Dermis microvascular lymphatic vessel endothelial cell (primary cell): Measurements from ENCODE around the gene ZFYVE27. TPM values are rescaled to one million over a fixed set of nuclear protein-coding genes. Genes with fewer than 3 reads are reported as not detected.
"Not testable (repeated sequence)": the region's sequence is repeated elsewhere in the genome, so short reads cannot be mapped to it uniquely, and the experiment has no call there.

Source experiments
- DNase-seq, 2 donors: peaks; one replicate each; pipeline versions ENCODE4 v3.0.0 to v3.0.0-alpha.2; 2010; ENCODE audit warnings: low read depth in 2 of 2
- total RNA-seq: library from RNA; depleted of rRNA; stranded (reverse); fragments of >200 nt; gene quantifications from 2 replicates; pipeline ENCODE4 v1.2.1, GENCODE V29; 2014

The ZFYVE27 gene, protein sequence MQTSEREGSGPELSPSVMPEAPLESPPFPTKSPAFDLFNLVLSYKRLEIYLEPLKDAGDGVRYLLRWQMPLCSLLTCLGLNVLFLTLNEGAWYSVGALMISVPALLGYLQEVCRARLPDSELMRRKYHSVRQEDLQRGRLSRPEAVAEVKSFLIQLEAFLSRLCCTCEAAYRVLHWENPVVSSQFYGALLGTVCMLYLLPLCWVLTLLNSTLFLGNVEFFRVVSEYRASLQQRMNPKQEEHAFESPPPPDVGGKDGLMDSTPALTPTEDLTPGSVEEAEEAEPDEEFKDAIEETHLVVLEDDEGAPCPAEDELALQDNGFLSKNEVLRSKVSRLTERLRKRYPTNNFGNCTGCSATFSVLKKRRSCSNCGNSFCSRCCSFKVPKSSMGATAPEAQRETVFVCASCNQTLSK
- 10.0 and 17.6 TPM in 2 replicates for total RNA-seq

DNA sequence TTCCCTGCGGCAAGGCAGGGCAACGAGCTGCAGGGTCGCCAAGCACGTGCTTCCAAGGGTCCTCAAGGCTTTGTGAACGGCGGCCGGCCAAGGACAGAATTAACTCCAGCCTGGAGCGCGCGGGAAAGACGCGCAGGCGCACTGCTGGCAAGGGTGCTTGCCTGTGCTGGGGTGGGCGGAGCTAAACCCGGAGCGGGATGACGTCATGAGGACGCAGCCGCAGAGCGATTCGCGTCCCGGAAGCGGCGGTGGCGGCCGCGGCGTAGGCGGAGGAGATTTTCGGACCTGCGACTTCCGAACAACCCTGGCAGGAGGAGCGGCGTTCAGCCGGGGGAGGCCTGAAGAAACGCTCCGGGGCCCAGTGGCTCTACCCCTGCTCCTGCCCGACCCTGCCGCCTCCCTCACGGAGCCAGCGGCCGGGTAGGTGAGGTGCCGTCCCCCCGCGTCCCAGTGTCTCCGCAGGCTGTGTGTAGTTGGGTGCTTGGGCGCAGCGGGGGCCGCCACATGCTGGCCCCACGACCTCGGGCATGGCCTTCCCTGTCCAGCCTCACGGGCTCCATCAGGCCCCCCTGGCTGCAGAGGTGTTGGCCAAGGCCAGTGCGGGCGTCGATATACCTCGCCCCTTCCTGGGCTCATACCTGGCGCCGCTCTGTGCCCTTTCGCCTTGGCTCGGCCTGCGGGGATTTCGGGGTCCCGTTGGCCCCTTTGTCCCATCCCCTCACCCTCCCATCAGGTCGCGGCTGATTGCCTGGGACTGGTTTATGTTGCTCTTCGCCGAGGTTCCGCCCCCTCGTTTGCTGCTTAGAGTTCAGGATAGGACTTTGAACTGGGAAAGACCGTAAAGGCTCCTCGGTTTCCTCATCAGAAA lies at the start of gene ZFYVE27:
TSS of gene ZFYVE27 (plus strand) at position 227 of the 868 bp plus-strand sequence. CDS start 1,350 bp downstream, outside the sequence.
- DNase-seq: peak; percentile 88 to 93

DNA sequence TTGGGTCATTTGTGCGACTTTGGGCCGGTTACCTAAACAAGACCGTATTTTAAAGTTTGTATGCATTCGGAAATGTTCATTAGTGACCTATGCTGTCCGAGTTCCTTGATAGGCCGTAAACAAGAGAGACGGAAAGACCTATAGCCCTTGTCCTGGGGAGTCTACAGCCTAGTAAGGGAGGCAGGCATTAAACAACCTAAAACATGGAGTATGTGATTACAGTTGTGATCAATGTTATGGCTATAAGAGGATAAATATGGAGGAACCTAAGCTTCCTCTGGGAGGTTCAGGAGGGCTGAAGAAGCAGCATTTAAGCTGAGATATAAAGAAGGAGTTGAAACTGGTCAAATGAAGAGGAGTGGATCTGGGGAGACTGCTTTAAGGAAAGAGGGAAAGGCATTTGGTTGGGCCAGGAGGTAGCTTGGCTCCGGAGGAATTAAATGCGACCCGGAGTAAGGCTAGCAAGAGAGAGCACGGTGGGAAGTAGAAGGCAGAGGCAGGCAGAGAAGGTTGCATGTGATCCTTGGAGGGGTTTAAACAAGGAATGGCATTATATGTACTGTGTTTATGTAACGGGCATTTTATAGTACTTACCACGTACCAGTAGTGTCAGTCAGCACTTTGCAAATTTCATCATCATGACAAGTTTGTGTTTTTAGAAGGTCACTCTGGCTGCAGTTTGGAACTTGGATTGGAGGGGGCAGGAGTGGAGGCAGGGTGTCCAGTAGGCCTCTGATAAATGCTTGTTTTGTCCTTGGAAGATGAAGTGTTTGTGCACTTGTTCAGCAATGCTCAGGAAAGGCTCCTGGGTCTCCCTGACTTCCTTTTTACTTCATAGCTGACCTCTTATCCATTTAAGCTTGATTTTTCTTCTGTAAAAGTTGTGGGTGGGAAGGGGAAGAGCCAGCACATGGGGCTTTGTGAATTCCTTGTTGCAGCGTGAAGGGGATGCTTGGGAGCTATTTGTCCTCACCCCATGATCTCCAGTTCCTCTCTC lies 48.8 kb upstream of the ZFYVE27 start:
- DNase-seq: no peak

DNA sequence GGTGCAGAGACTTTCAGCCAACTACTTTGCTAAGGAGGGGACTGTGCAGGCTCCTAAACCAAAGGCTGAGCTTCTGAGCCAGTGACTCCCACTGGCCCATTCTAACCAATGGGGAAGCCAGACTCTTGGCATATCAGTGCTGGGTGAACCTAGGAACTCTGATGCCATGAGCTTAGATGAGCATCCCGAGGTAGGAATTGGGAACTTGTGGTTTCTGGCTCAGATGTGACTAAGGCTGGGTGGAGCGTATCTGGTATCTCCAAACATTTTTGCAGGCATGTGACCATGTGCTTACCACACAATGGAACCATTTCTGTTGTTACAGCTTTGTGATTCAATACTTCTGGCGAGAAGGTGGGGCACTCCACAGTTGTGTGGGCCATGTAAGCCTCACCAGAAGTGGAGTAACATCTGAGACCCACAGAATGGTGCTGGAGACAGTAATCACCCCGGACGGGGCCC lies 47.3 kb upstream of the ZFYVE27 start:
- no peak for DNase-seq

DNA sequence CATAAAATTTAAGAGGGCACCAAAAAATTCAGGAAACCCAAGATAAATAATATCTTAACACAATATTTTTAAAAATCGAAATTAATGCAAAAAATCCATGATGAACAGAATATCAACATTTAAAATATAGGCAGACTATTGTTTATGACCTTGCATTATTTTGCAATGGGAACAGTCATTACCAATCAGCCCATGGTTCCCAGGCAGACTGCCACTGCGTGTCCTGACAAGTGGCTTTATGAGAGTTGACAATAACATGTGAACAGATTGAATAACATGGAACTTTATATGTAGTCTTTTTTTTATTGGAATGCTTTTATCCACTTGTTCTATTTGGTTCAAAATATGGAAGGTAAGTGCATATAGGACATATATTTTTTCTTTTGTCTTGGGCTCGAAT lies 46.8 kb upstream of the ZFYVE27 start:
- DNase-seq: no peak

DNA sequence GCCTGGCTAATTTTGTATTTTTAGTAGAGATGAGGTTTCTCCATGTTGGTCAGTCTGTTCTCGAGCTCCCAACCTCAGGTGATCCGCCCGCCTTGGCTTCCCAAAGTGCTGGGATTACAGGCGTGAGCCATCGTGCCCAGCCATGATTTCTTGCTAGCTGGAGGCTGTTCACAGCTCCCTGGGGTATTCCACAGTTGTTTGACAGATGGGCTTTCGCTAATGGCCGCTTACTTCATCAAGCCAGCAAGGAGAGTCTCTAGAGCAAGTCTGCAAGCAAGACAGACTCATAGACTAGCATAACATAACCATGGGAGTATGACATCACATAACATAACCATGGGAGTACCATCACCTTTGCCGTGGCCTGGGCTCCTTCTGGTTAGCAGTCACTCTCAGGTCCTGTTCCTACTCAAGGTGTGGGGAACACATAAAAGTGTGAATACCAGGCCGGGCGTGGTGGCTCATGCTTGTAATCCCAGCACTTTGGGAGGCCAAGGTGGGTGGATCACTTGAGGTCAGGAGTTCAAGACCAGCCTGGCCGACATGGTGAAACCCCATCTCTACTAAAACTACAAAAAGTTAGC lies 38.8 kb upstream of the ZFYVE27 start:
- DNase-seq: not testable (repeated sequence)

DNA sequence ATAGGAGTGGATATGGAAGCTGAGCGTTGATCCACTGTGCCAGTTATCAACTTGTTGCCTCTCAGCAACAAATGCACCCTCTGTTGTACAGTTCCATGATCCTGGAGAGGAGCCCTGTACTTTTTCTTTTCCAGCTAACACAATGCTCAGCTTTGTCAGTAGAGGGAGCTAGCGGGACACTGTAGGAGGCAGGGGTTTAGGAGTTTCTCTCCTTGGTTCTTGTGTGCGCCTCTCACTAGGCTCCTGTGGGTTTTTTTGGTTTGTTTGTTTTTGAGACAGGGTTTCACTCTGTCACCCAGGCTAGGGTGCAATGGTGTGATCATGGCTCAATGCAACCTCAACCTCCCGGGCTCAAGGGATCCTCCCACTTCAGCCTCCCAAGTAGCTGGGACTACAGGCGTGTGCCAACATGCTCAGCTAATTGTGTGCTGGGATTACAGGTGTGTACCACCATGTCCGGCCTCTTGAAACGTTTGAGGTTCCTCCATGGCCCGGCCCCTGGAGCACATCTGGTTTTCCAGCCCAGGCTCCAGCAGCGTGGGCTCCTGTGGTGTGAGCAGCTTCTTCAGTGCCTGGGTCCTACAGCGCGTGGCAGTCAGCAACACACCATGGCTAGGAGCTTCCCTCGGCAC lies 35.4 kb upstream of the ZFYVE27 start:
- peak; percentile 57 to 69 for DNase-seq

DNA sequence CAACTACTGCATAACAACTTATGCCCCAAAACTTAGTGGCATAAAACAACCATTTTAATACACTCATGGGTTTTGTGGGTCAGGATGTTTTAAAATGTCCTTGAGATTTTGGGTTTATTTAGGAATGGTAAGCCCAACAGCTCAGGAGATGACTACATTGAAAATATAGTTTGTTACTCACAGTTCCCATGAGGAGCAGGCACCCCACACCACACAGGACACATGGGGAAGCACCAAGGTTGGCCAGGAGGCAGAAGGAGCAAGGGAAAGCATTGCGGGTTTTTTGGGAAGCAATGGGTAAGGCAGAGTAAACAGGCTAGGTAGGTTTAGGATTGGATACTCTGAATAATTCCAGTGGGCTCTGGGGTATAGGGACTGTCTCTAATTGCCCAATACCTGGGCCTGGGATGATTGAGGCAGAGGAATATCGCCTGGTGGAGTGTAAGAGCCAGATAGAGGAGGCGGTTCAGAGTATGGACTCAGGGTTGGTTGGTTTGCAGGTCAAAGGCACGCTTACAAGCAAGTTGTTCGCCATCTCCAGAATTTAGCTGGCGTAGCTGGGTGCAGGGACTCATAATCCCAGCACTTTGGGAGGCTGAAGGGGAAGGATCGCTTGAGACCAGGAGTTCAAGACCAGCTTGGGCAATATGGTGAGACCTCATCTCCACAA lies 33.4 kb upstream of the ZFYVE27 start:
- no peak for DNase-seq

DNA sequence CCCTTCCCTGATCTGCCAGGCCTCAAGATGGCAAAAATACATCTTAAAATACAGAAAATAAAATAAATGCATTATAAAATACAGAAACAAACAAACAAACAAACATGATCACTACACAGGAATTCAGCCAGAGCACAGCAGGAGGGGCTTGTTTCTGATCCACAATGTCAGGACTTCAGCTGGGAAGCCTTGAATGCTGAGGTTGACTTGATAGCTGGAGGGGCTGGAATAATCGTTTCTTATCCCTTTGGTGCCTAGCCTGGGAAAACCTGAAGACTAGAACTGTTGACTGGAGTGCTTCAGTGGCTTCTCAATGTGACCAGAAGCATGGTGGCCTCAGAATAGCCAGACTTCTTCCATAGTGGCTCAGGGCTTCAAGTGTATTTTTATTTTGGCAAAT lies 32.6 kb upstream of the ZFYVE27 start:
- no peak for DNase-seq

DNA sequence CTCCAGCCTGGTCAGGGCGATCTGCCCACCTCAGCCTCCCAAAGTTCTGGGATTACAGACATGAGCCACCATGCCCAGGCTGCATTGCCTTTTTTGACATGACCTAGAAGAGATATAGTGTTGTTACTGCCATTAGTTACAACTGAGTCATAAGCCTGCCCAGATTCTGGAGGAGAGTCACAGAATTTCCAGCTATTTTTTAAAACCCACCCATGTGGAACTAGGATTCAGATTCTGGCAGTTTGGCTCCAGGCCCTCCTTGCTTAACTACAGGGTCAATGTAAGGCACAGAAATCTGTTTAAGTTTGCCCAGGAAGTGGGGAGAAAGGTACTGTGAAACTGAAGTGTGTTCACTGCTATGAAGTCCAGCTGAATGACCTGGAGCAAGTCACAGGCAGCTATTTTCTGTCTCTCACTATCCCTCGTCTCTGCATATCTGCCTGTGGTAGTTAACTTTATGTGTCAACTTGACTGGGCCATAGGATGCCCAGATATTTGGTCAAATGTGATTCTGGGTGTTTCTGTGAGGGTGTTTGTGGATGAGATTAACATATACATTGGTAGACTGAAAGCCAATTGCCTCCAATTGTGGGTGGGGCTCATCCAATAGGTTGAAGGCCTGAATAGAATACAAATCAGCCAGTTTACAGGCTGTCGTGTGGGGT lies 31.8 kb upstream of the ZFYVE27 start:
- DNase-seq: no peak

DNA sequence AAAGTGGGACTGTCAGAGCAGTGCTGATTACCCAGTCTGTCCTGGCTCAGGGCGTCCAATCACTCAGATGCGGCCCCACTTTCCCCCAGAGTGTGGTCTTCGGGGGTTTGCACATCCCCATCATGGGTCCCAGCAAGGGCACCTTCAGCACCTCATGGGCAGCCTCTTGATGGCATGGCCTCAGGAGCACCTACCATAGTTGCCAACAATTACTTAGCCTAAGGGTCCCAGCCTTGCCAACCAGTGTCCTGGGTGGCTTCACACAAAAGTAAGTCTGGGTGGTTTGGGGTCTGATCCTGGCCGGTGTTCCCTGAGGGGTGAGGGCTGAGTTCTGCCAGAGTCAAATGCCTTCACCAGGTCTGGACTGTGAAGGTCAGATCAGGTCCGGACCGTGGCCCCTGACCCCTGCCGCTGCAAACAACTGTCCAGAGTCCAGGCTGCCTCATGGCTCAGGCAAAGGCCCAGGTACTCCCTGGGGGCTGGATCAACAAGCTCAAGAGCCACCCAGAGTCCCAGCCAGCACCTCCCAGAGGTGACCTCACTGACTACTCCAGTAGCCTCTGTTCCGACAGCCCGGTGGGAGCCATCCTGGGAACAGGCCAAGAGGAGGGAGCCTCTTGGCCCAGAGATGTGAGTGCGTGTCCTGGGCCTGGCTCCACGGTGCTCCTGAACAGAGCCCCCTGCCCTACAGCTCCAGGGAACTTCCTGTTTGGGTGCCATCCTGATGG lies 29.6 kb upstream of the ZFYVE27 start:
- no peak for DNase-seq

DNA sequence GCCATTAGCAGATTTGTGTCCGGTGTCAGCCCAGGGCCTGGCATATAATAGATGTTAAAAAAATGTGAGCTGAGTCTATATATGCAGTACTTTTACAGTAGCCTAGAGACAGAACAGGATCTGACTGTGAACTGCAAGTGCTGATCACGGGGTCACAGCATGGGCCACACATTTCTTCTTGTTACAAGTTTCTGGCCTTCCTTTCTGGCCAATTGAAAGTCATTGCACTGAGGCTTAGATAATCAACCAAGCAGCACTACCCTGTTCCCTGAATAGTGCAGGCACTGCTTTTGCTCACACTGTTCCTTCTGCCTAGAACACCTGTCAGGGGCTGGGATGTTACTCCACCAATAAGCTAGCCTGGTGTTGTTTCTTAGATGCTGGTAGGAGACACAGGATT lies 28.8 kb upstream of the ZFYVE27 start:
- DNase-seq: no peak

DNA sequence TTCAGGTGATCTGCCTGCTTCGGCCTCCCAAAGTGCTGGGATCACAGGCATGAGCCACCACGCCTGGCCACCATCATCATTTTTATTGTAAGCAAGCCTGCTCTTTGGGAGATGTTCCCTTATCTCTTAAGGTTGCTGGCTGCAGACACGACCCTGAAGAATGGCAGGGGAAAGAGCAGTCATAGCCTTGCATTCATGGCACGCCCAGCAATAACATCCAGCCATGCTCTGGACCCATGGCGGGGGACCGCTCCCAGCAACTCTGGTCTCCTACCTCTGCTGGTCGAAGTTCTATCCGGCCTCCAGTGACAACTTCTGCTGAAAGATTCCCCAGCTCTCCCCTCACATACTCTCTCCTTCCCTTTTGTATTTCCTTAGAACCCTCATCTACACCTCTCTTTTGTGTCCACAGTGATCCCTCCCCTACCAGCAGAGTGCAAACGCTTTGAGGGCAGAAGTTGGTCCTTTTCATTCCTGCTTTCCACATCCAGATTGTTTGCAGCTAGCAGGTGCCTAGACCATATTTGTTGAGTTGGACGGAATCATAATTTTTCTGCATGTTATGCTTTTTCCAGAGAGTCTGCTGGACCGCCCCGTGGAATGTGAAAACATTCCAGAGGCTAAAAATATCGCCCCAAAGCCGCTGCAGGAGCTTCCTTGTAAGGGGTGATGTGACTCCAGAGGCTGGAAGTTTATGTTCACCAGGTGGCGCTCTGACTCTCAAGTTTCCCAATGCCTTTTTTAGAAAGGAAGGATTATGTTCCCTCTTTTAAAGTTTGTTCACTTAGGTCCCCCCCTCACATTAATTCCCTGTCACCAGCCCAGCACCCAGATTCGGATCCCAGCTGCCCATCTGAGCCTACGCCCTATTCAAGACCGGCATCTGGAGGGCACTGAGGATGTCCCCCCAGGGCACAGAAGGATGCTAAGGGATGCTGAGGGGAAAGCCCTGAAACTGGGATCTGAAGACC lies 27.7 kb upstream of the ZFYVE27 start:
- DNase-seq: peak; percentile 51 to 65

DNA sequence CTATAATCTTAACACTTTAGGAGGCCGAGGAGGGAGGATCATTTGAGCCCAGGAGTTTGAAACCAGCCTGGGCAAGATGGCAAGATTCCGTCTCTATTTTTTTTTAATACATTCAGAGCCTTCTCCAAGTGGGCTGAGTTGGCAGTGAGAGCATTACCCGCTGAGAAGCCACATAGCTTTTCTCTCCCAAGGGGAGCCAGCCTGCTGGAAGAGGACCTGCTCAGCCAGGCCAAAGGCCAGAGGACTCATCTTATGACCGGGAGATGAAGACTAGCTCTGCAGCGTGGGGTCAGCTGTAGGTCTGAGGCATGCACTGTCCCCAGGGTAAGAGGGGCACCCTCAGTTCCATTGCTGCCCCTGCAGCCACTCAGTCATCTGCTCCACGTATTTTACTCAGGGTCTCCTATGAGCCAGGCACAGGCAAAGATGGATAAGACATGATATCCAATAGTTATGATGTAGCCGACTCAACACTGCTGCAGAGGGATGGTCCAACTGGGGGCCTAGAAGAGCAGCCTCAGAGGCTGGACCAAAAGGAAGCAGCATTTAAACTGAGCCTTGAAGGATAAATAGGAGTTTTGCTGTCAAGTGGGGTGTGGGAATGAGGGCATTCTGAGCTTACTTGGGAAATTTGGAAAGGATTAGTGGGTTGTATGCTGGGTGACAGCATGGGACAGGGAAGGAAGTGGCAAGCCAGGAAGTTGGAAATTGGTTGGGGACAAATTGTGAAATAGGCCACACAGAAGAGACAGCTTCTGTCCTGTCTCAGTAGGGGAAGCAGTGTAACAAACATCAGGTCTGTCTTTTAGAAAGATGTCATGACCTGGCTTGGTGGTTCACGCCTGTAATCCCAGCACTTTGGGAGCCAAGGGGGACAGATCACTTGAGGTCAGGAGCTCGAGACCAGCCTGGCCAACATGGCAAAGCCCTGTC lies 25.0 kb upstream of the ZFYVE27 start:
- DNase-seq: no peak

DNA sequence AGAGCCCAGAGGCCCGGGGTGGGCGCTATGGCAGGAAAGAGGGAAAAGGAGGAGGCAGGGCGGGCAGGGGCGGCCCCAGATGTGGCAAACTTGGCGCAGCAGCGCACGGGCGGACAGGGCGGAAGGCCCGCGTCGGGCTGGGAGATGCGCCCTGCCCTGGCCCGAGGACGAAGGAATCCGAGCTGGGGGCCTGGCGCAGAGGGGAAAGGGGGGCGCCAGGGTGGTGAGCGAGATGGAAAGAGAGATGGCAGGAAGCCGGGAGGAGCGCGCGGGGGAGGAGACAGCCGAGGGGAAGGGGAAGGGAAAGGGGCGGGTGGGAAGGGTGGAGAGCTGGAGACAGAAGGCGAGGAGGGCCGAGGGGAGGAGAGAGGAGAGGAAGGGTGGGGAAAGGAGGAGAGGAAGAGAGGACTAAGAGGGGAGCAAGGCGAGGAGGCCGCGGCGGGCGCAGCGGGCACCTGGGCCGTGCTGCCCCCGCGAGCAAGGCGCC lies 23.5 kb upstream of the ZFYVE27 start, which contains the start of gene MARVELD1:
TSS of gene MARVELD1 (plus strand) at position 392 of the 487 bp plus-strand sequence. CDS start 147 bp downstream, outside the sequence.
- DNase-seq: peak in 1 of 2 donors; percentile 64

DNA sequence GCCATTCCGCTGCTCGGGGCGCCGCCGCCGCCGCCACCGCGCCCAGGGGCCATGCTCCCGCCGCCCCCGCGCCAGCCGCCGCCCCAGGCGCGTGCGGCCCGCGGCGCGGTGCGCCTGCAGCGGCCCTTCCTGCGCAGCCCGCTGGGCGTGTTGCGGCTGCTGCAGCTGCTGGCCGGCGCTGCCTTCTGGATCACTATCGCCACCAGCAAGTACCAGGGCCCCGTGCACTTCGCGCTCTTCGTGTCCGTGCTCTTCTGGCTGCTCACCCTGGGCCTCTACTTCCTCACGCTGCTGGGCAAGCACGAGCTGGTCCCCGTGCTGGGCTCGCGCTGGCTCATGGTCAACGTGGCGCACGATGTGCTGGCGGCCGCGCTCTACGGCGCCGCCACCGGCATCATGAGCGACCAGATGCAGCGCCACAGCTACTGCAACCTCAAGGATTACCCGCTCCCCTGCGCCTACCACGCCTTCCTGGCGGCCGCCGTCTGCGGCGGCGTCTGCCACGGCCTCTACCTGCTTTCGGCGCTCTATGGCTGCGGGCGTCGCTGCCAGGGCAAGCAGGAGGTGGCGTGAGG lies 23.0 kb upstream of the ZFYVE27 start:
- peak; percentile 50 to 84 for DNase-seq
